Nephron (organoid): ENCODE data around the gene ACMSD.

Source experiments
- H3K27ac Mint-ChIP-seq, 3 experiments: 2 replicates each; pipeline ENCODE4 v1.8.0; 2020; ENCODE audit warnings: mixed read lengths in 3 of 3, mild to moderate bottlenecking in 2 of 3, moderate library complexity in 1 of 3
- H3K27me3 Mint-ChIP-seq: 2 replicates; pipeline ENCODE4 v1.8.0; 2021; ENCODE audit warnings: low read depth, mild to moderate bottlenecking, moderate library complexity, mixed read lengths
- H3K36me3 Mint-ChIP-seq: 2 replicates; pipeline ENCODE4 v1.8.0; 2020; ENCODE audit warnings: low read depth, mixed read lengths
- H3K4me1 Mint-ChIP-seq: 2 replicates; pipeline ENCODE4 v1.8.0; 2020; ENCODE audit warnings: mixed read lengths
- H3K4me3 Mint-ChIP-seq, 3 experiments: 2 replicates each; pipeline ENCODE4 v1.8.0; 2020; ENCODE audit warnings: mild to moderate bottlenecking in 3 of 3, mixed read lengths in 3 of 3, moderate library complexity in 2 of 3
- H3K9me3 Mint-ChIP-seq: 2 replicates; pipeline ENCODE4 v1.8.0; 2020; ENCODE audit warnings: mixed read lengths
- TF ChIP-seq, protein P1 (sequence below), 3 experiments: fragments of 200-600 bp; sonication (generic); IDR thresholded peaks; one replicate each; pipeline ENCODE4 v1.5.0; 2021; ENCODE audit warnings: antibody characterized with exemption in 3 of 3; ENCODE audit not compliant: unreplicated experiment in 3 of 3

The ACMSD gene

DNA sequence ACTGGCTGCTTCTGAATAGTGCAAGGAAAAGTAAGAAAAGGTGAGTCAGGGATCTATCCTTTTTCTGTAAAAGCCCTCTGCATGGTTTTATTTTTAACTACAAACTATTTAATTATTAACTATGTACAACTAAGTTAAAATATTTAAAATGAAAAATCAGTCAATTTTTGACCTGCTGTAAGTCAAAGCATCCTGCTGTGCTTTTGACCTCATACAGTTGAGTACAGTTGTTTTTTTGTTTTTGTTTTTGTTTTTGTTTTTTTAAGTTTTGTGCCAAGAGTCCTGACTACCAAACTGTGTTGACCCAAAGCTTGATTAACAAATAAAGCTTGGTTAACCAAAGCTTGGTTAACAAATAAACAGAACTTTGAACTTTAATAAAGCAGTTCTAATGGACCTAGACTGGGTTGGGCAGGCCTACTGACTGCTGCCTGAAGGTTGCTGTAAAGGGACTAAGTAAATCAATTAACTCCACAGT, at the start of gene ACMSD:
ACMSD (plus strand) TSS at position 474 of the 478 bp plus-strand sequence. CDS start 67 bp downstream, outside the sequence.
- H3K9me3 Mint-ChIP-seq, result peaks cover 30% of the 10 kb centered on the region
- H3K36me3 Mint-ChIP-seq, result peaks cover 4% of the 10 kb centered on the region
- H3K27ac Mint-ChIP-seq, result peak within 1 kb of the TSS; percentile 88 to 94 (median 93)
- H3K27me3 Mint-ChIP-seq, result peaks cover 3% of the 10 kb centered on the region
- H3K4me3 Mint-ChIP-seq, result peak within 1 kb of the TSS; percentile 54 to 73 (median 66)
- peaks cover 8% of the 10 kb centered on the region for H3K4me1 Mint-ChIP-seq
- TF ChIP-seq, protein P1, sequence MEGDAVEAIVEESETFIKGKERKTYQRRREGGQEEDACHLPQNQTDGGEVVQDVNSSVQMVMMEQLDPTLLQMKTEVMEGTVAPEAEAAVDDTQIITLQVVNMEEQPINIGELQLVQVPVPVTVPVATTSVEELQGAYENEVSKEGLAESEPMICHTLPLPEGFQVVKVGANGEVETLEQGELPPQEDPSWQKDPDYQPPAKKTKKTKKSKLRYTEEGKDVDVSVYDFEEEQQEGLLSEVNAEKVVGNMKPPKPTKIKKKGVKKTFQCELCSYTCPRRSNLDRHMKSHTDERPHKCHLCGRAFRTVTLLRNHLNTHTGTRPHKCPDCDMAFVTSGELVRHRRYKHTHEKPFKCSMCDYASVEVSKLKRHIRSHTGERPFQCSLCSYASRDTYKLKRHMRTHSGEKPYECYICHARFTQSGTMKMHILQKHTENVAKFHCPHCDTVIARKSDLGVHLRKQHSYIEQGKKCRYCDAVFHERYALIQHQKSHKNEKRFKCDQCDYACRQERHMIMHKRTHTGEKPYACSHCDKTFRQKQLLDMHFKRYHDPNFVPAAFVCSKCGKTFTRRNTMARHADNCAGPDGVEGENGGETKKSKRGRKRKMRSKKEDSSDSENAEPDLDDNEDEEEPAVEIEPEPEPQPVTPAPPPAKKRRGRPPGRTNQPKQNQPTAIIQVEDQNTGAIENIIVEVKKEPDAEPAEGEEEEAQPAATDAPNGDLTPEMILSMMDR (IDR thresholded peaks at IDR 0.05; ENCODE audit: unreplicated experiment in 3 of 3), result no peak

DNA sequence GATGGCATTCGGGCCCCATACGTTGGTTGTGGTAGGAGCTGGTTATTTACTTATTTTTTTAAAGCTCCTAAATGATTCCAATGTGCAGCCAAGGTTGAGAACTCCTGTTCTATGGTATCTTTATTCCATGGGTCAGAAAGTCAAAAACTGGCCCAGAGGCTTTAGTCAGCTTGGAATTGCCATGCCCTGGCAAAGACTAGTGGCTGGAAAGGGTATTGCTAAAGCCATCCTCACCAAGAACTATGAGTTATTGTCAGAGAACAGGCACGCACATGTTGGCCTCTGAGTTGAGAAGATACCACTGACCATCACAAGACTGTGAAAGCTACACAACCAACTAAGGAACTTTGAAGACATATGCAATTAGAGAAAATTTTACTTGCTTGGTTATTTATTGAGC, 47.9 kb upstream of the ACMSD start:
- TF ChIP-seq, protein P1 (IDR thresholded peaks at IDR 0.05; ENCODE audit: unreplicated experiment in 3 of 3), result no peak
- Mint-ChIP-seq H3K9me3 (no peaks in the 10 kb centered on the region), H3K4me3 (no peak overlapping the region), H3K27me3 (peaks cover 4% of the 10 kb centered on the region), H3K27ac (no peak overlapping the region), H3K36me3 (no peaks in the 10 kb centered on the region), H3K4me1 (no peaks in the 10 kb centered on the region)

DNA sequence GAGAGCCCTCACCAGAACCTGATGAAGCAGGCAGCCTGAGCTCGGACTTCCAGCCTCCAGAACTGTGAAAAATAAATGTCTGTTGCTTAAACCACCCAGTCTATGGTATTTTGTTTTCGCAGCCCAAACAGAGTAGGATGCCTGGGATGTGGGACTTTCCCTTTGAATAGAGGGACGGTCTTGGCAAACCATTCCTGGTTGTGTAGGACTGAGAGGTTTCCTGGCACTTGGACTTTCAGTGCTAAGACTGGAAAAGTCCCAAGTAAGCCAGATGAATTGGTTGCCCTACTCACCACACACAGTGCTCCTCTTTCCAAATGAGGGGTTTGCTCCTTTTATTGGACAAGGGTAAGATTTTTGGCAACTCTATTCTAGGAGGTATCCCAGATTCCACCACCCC, 46.8 kb upstream of the ACMSD start:
- no peaks in the 10 kb centered on the region for H3K4me1 Mint-ChIP-seq
- H3K4me3 Mint-ChIP-seq, result no peak overlapping the region
- H3K9me3 Mint-ChIP-seq, result no peaks in the 10 kb centered on the region
- H3K27me3 Mint-ChIP-seq, result peaks cover 2% of the 10 kb centered on the region
- no peaks in the 10 kb centered on the region for H3K36me3 Mint-ChIP-seq
- TF ChIP-seq, protein P1 (IDR thresholded peaks at IDR 0.05; ENCODE audit: unreplicated experiment in 3 of 3), result no peak
- no peak overlapping the region for H3K27ac Mint-ChIP-seq

DNA sequence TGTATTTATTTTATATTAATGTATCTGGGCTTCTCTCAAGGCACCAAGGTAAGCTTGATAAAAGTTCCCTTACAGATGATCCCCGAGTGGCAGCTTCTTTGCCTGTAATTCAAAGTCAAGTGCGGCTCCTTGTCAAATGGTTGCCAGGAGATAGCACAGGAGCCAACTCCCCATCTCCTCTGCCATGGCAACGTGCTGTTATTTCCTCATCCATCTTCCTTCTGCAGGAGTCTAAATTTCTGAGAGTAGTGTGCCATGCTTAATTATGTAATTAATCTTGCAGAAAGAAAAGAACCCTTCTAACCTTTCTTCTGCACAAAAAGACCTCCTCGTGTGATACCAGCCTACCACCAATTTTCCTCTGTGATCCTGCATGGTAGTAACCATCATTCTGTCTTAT, 46.2 kb upstream of the ACMSD start:
- Mint-ChIP-seq H3K4me3 (no peak overlapping the region), H3K27me3 (no peaks in the 10 kb centered on the region), H3K4me1 (no peaks in the 10 kb centered on the region), H3K36me3 (no peaks in the 10 kb centered on the region), H3K27ac (no peak overlapping the region), H3K9me3 (no peaks in the 10 kb centered on the region)
- TF ChIP-seq, protein P1 (IDR thresholded peaks at IDR 0.05; ENCODE audit: unreplicated experiment in 3 of 3), result no peak

DNA sequence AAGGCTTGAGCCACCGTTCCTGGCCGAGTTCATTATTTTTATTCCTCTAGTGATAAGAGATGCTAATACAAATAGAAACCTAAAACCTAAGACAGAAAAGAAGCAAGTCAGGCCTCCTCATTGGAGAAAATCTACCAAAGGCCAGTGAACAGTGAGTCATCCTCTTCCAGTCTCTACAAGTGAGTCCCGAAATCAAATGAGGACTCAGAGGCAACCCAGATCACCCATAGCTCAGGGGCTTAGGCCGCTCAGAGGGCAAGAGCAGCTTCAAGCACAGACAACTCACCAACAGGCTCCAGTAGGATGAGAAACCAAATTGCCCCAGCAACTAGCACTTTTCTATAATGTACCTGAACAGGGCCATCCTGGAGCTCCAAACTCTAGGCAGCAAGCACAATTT, 42.7 kb upstream of the ACMSD start:
- TF ChIP-seq, protein P1 (IDR thresholded peaks at IDR 0.05; ENCODE audit: unreplicated experiment in 3 of 3), result no peak
- Mint-ChIP-seq H3K4me1 (no peaks in the 10 kb centered on the region), H3K36me3 (no peaks in the 10 kb centered on the region), H3K27ac (no peak overlapping the region), H3K9me3 (no peaks in the 10 kb centered on the region), H3K27me3 (peaks cover 4% of the 10 kb centered on the region), H3K4me3 (no peak overlapping the region)

DNA sequence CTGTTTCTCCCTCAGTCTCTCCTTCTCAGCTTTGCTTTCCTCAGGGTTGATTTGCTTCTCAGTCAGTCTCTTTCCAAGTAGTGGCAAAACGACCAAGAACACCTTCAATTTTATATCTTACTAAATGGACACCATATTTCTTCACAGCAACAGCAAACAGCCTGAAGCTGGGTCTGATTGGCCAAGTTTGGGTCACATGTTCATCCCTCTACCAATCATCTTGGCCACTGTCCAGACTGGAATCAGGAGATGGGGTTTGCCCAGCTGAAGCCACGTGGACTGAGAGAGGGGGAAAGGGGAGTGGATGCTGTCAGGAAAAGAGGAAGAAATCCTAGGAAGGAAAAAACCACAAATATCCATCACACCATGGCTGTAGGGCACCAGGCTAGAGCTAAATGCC, 42.0 kb upstream of the ACMSD start:
- Mint-ChIP-seq H3K4me3 (no peak overlapping the region), H3K36me3 (no peaks in the 10 kb centered on the region), H3K9me3 (no peaks in the 10 kb centered on the region), H3K4me1 (no peaks in the 10 kb centered on the region), H3K27ac (no peak overlapping the region), H3K27me3 (peaks cover 4% of the 10 kb centered on the region)
- TF ChIP-seq, protein P1 (IDR thresholded peaks at IDR 0.05; ENCODE audit: unreplicated experiment in 3 of 3), result no peak
